DLD1 (cell line): Measurements from ENCODE around the gene CLDN19.
"Not testable (repeated sequence)": the region's sequence is repeated elsewhere in the genome, so short reads cannot be mapped to it uniquely, and the experiment has no call there.

ENCODE experiments used
- in situ Hi-C: cut with HindIII; loops from 2 replicates; pipeline ENCODE4 v1.10.0; 2017; ENCODE audit warnings: low sequenced_read_pairs

CLDN19 gene

DNA sequence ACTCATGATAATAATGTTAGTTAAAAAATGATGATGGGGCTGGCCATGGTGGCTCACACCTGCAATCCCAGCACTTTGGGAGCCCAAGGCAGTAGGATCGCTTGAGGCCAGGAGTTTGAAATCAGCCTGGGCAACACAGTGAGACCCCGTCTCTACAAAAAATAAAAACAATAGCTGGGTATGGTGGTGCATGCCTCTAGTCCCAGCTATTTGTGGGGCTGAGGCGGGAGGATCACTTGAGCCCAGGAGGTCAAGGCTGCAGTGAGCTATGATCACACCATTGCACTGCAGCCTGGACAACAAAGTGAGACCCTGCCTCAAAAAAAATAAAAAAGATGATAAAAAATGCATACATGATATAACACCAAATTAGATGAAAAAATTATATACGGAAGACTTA is 21.5 kb upstream of the CLDN19 start:
- in situ Hi-C loops: no loop called here

- in situ Hi-C loops: no loop called here
These were observed 19.1 kb upstream of the CLDN19 start for GRCh38 chr1:42759114-42759513.

GRCh38 chr1:42758641-42759040 is 18.6 kb upstream of the CLDN19 start:
- in situ Hi-C loops: no loop called here

GRCh38 chr1:42757892-42758275 is 17.8 kb upstream of the CLDN19 start:
- in situ Hi-C loops: no loop called here

DNA sequence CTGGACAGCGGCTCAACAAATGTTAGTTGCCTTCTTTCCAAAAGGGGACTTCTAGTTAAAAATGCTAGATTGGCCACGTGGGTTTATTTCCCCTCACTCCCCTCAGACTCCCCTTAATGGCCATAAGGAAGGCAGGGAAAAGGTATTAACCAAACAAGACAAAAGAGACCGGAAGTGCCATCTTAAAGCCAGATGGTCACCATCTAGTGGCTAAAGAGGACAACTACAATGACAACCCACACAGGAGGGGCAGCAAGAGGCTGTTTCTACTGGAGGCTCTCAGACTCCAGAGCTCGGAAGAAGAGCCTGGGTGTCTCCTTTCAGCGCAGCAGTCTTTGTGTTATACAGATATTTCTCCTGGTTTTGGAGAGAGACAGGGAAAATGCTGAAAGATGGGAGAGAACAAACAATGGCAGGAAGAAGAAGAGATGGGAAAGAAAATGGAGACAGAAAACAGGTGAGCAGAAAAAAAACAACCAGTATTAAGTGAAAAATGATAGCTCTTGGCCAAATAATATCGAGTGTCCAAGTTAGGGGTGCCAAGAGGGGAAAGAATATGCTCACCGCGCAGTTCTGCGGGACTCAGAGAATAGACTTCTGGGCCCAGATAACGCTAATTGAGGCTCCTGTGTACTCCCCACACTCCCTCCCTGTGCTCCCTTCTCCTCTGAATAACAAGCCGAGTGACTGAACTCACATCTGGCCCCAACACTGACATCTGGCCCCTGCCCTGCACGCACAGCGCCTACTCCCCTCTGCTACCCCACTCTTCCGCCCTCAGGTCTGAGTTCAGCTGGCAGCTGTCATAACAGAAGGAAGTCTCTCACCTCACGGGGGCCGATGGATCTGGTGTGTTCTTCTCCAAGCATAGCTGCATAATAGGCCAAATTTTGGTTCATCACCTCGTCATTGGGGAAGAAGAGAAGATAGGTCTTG is 17.2 kb upstream of the CLDN19 start:
- in situ Hi-C loops: no loop called here

GRCh38 chr1:42753070-42753469 is 13.0 kb upstream of the CLDN19 start:
- in situ Hi-C loops: no loop called here

DNA sequence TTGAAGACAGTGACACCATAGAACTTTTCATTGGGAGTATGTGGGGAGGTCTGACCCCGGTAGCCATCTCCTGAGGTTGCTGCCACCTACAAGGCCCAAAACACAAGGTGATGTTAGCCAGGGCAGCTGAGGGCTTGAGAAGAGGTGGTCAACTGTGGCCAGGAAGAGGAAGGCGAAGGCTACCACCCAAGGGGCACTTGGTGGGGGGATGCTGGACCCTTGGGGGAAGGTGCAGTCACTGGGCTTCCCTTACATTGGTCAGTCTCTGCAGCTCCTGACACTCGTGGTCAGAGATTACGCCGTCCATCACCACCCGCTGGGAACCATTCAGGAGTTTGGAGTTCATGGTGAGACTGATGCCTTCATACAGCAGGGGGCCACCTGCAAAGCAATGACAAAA is 12.2 kb upstream of the CLDN19 start:
- in situ Hi-C loops: no loop called here

DNA sequence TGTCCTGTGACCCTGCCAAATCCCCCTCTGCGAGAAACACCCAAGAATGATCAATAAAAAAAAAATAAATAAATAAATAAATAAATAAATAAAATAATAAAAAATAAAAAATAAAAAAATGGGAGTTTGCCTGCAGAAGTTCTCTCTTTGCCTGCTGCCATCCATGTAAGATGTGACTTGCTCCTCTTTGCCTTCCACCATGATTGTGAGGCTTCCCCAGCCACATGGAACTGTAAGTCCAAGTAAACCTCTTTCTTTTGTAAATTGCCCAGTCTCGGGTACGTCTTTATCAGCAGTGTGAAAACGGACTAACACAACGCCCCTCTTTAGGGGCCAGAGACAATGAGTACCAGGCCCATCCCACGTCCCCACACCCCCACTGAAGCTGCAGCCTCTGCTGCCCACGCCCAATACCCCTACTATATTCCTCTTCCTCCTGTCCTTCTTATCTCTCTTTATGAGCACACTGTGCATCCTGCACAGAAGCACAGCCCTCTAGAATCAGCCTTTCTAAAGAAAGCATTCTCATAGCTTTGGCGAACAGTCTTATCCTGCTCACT is 11.6 kb upstream of the CLDN19 start:
- in situ Hi-C loops: not testable (repeated sequence)

DNA sequence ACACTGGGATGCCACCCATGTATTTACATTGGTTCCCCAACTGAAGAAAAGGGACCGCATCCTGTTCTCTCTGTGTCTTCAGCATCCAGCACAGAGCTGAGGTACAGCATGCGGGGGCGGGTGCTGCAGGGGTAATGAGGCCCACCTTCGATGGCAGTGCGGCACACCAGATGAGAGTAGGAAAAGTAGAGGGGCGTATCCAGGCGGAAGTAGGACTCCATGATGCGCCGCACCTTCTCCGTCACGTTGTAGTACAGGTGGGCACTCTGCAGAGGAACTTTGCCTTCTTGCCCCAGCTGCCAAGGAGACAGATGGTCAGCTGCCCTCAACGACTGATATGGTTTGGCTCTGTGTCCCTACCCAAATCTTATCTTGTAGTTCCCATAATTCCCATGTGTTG is 10.0 kb upstream of the CLDN19 start:
- in situ Hi-C loops: no loop called here

GRCh38 chr1:42748461-42749410 is 8.7 kb upstream of the CLDN19 start:
- in situ Hi-C loops: no loop called here

GRCh38 chr1:42748021-42748420 is 8.0 kb upstream of the CLDN19 start:
- in situ Hi-C loops: no loop called here

DNA sequence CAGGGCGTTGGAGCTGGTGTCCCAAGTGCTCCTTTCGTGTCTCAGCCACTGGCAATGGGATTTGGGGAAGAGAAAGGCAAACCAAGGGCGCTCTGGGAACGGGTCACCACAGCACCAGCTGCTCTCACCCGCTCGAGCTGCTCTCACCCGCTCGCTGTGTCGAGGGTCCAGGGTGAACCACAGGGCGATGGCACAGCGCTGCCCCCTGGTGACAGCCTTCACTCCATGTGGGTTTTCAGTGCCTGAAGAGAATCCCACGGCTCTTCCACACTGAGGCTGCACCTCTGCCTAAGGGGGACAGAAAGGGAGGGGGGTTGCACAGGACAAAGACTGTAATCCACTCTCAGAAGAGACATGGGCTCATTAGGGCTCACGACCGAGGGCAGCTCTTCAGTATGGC is 7.1 kb upstream of the CLDN19 start:
- in situ Hi-C loops: no loop called here

DNA sequence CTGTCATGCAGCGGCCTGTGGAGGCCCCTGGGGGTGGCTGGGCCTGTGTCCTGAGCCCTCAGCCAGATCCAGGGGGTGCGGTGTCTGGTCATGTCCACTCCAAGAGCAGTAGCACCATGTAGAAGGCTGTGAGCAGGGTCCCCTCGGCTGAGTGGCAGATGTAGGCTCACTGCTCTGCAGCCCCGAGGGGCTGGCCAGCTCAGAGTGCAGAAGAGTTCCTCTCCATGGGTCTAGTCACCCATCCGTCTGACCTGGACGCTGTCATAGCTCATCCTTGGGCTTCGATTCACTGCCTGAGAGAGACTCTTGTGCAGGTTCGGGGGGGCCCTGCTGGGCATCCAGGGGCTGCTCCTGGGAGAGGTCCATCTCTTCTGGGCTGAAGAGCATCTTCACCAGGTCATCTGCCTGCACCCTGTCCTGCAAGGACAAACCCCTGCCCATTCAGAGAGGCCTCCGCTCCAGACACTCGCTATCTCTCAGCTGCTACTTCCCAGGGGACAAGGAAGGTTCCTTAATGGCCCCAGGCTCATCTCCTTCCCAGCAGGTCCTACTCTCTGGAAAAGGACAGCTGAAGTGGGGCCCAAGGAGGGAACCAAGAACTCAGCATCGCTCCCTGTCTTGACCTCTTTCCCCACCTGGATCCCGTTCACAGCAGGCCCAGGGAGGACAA is 6.5 kb upstream of the CLDN19 start:
- in situ Hi-C loops: no loop called here

- in situ Hi-C loops: no loop called here
These were observed 5.8 kb upstream of the CLDN19 start for GRCh38 chr1:42745851-42746250.

DNA sequence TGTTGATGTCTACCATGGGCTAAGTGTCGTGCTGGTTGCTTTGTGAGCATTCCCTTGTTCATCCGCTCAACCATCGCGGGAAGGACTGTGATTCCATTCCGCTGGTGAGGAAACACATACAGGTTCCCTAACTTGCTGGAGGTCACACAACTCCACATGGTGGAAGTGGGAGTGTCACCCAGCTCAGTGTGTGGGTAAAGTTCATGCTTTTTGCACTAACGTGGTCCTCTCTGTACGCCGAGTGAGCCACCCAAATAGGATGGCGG is 4.0 kb upstream of the CLDN19 start:
- in situ Hi-C loops: no loop called here

DNA sequence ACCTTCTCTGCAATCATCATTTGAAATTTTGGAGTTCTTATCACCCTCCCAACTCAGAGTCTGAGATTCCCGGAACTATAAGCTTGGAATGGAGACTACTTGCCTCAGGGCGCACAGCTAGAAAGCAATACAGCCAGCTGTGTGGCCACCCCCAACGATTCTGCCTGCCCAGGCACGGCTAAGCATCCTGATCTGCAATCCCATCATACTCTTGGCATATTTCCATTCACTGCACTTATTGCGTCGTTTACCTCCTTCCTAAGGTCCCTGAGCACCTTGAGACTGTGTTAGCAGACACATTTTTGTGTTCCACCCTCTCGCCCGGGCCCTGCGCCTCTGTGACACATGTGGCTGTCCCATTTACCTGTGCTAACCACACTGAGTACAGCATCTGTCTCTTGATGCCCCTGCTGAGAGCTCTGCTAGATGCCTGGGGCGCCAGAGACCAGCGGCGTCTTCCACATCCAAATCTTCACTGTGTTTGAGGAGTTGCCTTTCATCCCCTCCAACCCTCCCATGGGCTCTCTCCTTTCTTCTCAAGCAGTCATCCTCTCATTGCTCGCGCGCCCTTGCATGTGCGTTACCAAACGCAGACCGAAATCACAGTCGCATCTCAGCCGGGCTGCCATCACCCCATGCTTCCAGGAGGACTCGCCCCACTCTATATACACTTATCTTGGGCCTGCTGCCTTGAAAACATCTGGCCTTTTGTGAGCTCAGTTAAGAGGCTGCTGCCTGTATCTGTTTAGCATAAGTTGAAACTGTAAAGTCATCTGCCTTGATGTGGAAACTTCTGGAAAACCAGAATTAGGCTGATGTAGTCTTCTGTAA is 3.5 kb upstream of the CLDN19 start:
- in situ Hi-C loops: no loop called here

DNA sequence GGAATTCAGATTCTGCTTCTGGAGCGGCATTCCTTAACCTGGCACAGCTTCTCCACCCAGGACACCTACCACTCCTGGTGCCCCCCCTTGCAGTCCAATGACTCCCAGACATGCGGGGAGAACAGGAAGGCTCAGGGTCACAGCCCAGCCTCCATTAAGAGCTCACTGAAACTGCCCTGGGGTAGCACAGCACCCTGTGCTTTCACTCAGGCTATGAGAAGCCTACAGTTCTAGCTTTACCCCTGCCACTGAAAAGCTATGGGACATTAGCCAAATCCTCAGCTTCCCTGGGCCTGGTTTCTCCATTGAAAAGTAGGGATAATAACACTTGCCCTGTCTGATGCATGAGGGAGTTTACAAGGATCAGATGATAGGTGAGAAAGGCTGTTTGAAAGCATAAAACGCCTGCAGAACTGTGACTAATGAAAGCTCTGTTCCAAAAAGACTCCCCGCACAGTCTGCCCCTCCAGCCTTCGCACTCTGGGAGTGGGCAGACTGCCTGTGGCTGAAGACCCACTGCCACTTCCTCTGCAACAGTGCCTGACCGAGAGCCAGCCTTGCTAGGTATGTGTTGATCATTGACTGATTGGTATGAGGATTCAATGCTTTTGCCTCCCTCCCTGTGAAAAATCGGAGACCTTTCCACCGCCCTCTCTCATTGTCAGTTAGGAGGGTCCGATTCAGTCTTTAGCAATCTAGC is 2.7 kb upstream of the CLDN19 start:
- in situ Hi-C loops: no loop called here

DNA sequence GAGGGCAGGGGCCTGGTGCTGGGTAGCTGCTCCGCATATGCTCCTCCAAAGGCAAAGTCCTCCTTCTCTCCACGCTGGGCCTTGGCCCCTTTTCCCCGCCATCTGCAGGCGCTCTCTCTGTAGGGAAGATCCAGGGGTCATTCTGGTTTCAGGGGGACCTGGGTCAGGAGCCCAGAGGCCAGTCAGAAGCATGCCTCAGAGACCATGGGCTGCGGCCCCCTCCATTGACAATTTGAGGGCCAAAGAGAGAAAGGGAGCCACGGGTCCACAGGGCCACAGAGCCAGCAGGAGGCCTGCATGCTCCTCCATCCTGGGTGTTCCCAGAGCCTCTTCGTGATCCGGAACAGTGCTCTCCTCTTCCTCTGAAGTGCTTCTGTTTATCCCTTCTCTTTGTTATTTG is 2.1 kb upstream of the CLDN19 start:
- in situ Hi-C loops: no loop called here

- in situ Hi-C loops: no loop called here
These were observed 1.7 kb upstream of the CLDN19 start for GRCh38 chr1:42741706-42742105.
